SU-DHL-6 (cell line): ENCODE measurements around the gene MTG2.

ENCODE experiments used
- EZH2phosphoT487 ChIP-seq: fragments of 200-600 bp; sonication (generic), shearing (Covaris generic); conservative IDR thresholded peaks from 2 replicates; pipeline ENCODE4 v1.6.1; 2018; ENCODE audit warnings: mild to moderate bottlenecking, antibody characterized with exemption, low read length, moderate library complexity, mixed read lengths
- TF ChIP-seq, protein P1 (sequence below): fragments of 200-600 bp; sonication (generic); IDR thresholded peaks from one replicate; pipeline ENCODE4 v1.5.1; 2017; ENCODE audit warnings: antibody characterized with exemption, mild to moderate bottlenecking, low read length, moderate library complexity; ENCODE audit not compliant: insufficient read depth, poor library complexity, severe bottlenecking

GRCh38 chr20:62151225-62151624 lies 31.6 kb upstream of the MTG2 start:
- TF ChIP-seq, protein P1, sequence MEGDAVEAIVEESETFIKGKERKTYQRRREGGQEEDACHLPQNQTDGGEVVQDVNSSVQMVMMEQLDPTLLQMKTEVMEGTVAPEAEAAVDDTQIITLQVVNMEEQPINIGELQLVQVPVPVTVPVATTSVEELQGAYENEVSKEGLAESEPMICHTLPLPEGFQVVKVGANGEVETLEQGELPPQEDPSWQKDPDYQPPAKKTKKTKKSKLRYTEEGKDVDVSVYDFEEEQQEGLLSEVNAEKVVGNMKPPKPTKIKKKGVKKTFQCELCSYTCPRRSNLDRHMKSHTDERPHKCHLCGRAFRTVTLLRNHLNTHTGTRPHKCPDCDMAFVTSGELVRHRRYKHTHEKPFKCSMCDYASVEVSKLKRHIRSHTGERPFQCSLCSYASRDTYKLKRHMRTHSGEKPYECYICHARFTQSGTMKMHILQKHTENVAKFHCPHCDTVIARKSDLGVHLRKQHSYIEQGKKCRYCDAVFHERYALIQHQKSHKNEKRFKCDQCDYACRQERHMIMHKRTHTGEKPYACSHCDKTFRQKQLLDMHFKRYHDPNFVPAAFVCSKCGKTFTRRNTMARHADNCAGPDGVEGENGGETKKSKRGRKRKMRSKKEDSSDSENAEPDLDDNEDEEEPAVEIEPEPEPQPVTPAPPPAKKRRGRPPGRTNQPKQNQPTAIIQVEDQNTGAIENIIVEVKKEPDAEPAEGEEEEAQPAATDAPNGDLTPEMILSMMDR = no peak
- TF ChIP-seq EZH2phosphoT487 = no peak
